Epithelial cell of proximal tubule (primary cell): ENCODE measurements around the gene PHLPP1. TPM values are rescaled to one million over a fixed set of nuclear protein-coding genes. Genes with fewer than 3 reads are reported as not detected.

Experiments
- DNase-seq: peaks from one replicate; pipeline ENCODE4 v3.0.0-alpha.2; 2011; ENCODE audit warnings: low read depth
- H3K4me3 ChIP-seq: 2 replicates; pipeline ENCODE4 v1.5.1; 2011; ENCODE audit warnings: low read depth, mild to moderate bottlenecking, low read length
- CTCF ChIP-seq: conservative IDR thresholded peaks from 2 replicates; pipeline ENCODE4 v1.5.1; 2012; ENCODE audit warnings: low read depth, mild to moderate bottlenecking, low read length
- total RNA-seq: library from RNA; depleted of rRNA; stranded (reverse); fragments of >200 nt; gene quantifications from 2 replicates; pipeline ENCODE4 v1.2.3, GENCODE V29; 2015

The PHLPP1 gene
- total RNA-seq, 1 donor from 2014 or later = 9.0 TPM

GRCh38 chr18:62766266-62766665 lies 50.9 kb downstream of the PHLPP1 start:
- TF ChIP-seq CTCF = no peak
- DNase-seq = no peak
- H3K4me3 ChIP-seq = no peak overlapping the region

- H3K4me3 ChIP-seq = no peak overlapping the region
- no peak for TF ChIP-seq CTCF
- DNase-seq = no peak
Observed at GRCh38 chr18:62767321-62767720, 52.0 kb downstream of the PHLPP1 start.

- no peak for TF ChIP-seq CTCF
- no peak for DNase-seq
- no peak overlapping the region for H3K4me3 ChIP-seq
Observed at GRCh38 chr18:62767836-62768557, 52.7 kb downstream of the PHLPP1 start.

GRCh38 chr18:62768558-62768943 lies 53.2 kb downstream of the PHLPP1 start:
- no peak for TF ChIP-seq CTCF
- no peak overlapping the region for H3K4me3 ChIP-seq
- no peak for DNase-seq

GRCh38 chr18:62769216-62769615 lies 53.9 kb downstream of the PHLPP1 start:
- no peak for TF ChIP-seq CTCF
- no peak for DNase-seq
- H3K4me3 ChIP-seq = no peak overlapping the region

GRCh38 chr18:62771494-62772270 lies 56.3 kb downstream of the PHLPP1 start:
- DNase-seq = no peak
- TF ChIP-seq CTCF = no peak
- no peak overlapping the region for H3K4me3 ChIP-seq
